ENCODE data around the gene MACF1. TPM values are rescaled to one million over a fixed set of nuclear protein-coding genes. Genes with fewer than 3 reads are reported as not detected.

Gene MACF1
- total and polyA plus RNA-seq, 2 of the 13 experiments (the other 11 are each of a cell fraction or from before 2014, with no cell fraction given), result 36.7 to 65.4 TPM

DNA sequence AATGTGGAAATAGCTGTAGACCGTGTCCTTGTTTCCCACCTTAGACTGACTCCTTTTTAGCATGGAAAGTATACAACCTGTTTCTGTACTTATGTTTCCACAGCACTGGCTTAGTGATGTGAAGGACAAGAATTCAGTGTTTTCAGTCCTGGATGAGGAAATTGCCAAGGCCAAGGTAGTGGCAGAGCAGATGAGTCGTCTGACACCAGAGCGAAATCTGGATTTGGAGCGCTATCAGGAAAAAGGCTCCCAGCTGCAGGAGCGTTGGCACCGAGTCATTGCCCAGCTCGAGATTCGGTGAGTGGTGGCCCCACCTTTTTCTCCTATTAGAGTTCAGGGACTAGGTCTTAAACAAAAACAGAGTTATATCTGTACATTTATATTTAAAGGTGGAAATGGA is 112.6 kb downstream of the MACF1 start:
- intact Hi-C loops (cut with micrococcal nuclease; ENCODE audit: unreplicated experiment), result no loop called here
- H3K9me3 ChIP-seq (ENCODE audit: low read length), result no peaks in the 10 kb centered on the region
- no peak overlapping the region for H3K4me3 ChIP-seq (replicated peaks in 1 of 3; ENCODE audit: insufficient read depth in 1 of 3, low read depth in 2 of 3, low read length in 3 of 3)
- DNase-seq (ENCODE audit: low spot score), result no peak
- no peak for ATAC-seq
- no peak overlapping the region for H3K9ac ChIP-seq (ENCODE audit: insufficient read depth, low read depth, low read length)
- H4K20me1 ChIP-seq (ENCODE audit: insufficient read depth, low read length), result no peaks in the 10 kb centered on the region
- 97% methylated on average over 8 of the region's 8 CpGs for WGBS (ENCODE audit: low lambda C conversion rate)
- ChIA-PET CTCF (ENCODE audit: low intra/inter-chr PET ratio, low total read pairs) (no interaction called here), POLR2A (no interaction called here)
- H2AFZ ChIP-seq (ENCODE audit: low read length), result no peak overlapping the region
- H3K27ac ChIP-seq (ENCODE audit: extremely low read length, insufficient read depth, low read length), result no peak overlapping the region
- no peak overlapping the region for H3K4me2 ChIP-seq (ENCODE audit: low read depth, low read length)
- FAIRE-seq, result no peak
- no peaks in the 10 kb centered on the region for H3K79me2 ChIP-seq (ENCODE audit: insufficient read depth, low read length)
- in situ Hi-C loops (cut with HindIII; ENCODE audit: extremely low pct_ligation_motif_present, low pct_unique_long_range_greater_than_20kb), result loop anchor here (5.0 kb wide), 1 partner anchor 50 kb away; no protein-coding TSS in a partner anchor
- BruUV-seq (replicated peaks), result no TSS peak
- TF ChIP-seq, protein P1, sequence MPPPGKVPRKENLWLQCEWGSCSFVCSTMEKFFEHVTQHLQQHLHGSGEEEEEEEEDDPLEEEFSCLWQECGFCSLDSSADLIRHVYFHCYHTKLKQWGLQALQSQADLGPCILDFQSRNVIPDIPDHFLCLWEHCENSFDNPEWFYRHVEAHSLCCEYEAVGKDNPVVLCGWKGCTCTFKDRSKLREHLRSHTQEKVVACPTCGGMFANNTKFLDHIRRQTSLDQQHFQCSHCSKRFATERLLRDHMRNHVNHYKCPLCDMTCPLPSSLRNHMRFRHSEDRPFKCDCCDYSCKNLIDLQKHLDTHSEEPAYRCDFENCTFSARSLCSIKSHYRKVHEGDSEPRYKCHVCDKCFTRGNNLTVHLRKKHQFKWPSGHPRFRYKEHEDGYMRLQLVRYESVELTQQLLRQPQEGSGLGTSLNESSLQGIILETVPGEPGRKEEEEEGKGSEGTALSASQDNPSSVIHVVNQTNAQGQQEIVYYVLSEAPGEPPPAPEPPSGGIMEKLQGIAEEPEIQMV (CRISPR knock-in tag; IDR thresholded peaks at IDR 0.05; ENCODE audit: low read depth), result no peak
- TF ChIP-seq ZNF850 (CRISPR knock-in tag; conservative IDR thresholded peaks at IDR 0.05) (no peak), TAF1 (CRISPR knock-in tag; IDR thresholded peaks at IDR 0.05) (no peak), KLF9 (CRISPR knock-in tag; IDR thresholded peaks at IDR 0.05; ENCODE audit: low read depth) (no peak), SNAI1 (CRISPR knock-in tag; IDR thresholded peaks at IDR 0.05; ENCODE audit: borderline replicate concordance) (no peak), ZSCAN12 (CRISPR knock-in tag; IDR thresholded peaks at IDR 0.05) (no peak), ZNF644 (CRISPR knock-in tag; IDR thresholded peaks at IDR 0.05; ENCODE audit: low read depth) (no peak), SMAD1 (CRISPR knock-in tag; IDR thresholded peaks at IDR 0.05; ENCODE audit: borderline replicate concordance, low read depth) (no peak), SKI (IDR thresholded peaks at IDR 0.05; ENCODE audit: partially characterized antibody) (no peak), NKX3-1 (CRISPR knock-in tag; IDR thresholded peaks at IDR 0.05) (no peak)
- H3K36me3 ChIP-seq (replicated peaks in 1 of 2; ENCODE audit: control insufficient read depth in 1 of 2, insufficient read depth in 2 of 2, low read length in 2 of 2), result peaks cover 13 to 70% of the 10 kb centered on the region in 2 experiments
- no peaks in the 10 kb centered on the region for H3K4me1 ChIP-seq (ENCODE audit: insufficient read depth, low read length)
- H3K27me3 ChIP-seq (ENCODE audit: control insufficient read depth in 1 of 2, insufficient read depth in 2 of 2, low read length in 2 of 2), result no peaks in the 10 kb centered on the region

Data from HepG2 (cell line).